ENCODE measurements around the gene AGAP2. TPM values are rescaled to one million over a fixed set of nuclear protein-coding genes. Genes with fewer than 3 reads are reported as not detected.

Gene AGAP2
- total and polyA plus RNA-seq, 2 donors, result 14.4 to 15.5 TPM

GRCh38 chr12:57765003-57765697 is 26.6 kb upstream of the AGAP2 start:
- peaks cover 0 to 14% of the 10 kb centered on the region in 2 donors for H3K9me3 ChIP-seq (ENCODE audit: control insufficient read depth in 2 of 2, insufficient read depth in 1 of 2, low read length in 1 of 2)
- H3K36me3 ChIP-seq (ENCODE audit: control insufficient read depth in 2 of 2, insufficient read depth in 2 of 2, low read length in 1 of 2), result peaks cover 0 to 4% of the 10 kb centered on the region in 2 donors
- peak overlapping the region; percentile 31 to 45 for H3K4me3 ChIP-seq (ENCODE audit: low read length in 2 of 2)
- H3K27ac ChIP-seq (ENCODE audit: low read depth in 1 of 2, low read length in 1 of 2), result no peak overlapping the region
- H3K27me3 ChIP-seq (ENCODE audit: control insufficient read depth in 2 of 2, insufficient read depth in 1 of 2, low read length in 1 of 2), result peaks cover 46 to 58% of the 10 kb centered on the region in 2 donors
- WGBS, result 2% methylated on average over 60 of the region's 60 CpGs
- peak in 1 of 9 donors; percentile 51 for DNase-seq (ENCODE audit: low read depth in 6 of 9, low spot score in 9 of 9)
- H3K4me1 ChIP-seq (ENCODE audit: control insufficient read depth in 2 of 2, insufficient read depth in 2 of 2, low read length in 2 of 2), result peaks cover 10 to 29% of the 10 kb centered on the region in 2 donors

- peaks cover 0 to 4% of the 10 kb centered on the region in 2 donors for H3K36me3 ChIP-seq (ENCODE audit: control insufficient read depth in 2 of 2, insufficient read depth in 2 of 2, low read length in 1 of 2)
- H3K9me3 ChIP-seq (ENCODE audit: control insufficient read depth in 2 of 2, insufficient read depth in 1 of 2, low read length in 1 of 2), result peaks cover 0 to 14% of the 10 kb centered on the region in 2 donors
- WGBS, result 19% methylated on average over 17 of the region's 17 CpGs
- H3K4me3 ChIP-seq (ENCODE audit: low read length in 2 of 2), result peak overlapping the region in 1 of 2 donors; percentile 45
- DNase-seq (ENCODE audit: low read depth in 6 of 9, low spot score in 9 of 9), result no peak
- peaks cover 46 to 58% of the 10 kb centered on the region in 2 donors for H3K27me3 ChIP-seq (ENCODE audit: control insufficient read depth in 2 of 2, insufficient read depth in 1 of 2, low read length in 1 of 2)
- no peak overlapping the region for H3K27ac ChIP-seq (ENCODE audit: low read depth in 1 of 2, low read length in 1 of 2)
- H3K4me1 ChIP-seq (ENCODE audit: control insufficient read depth in 2 of 2, insufficient read depth in 2 of 2, low read length in 2 of 2), result peaks cover 10 to 29% of the 10 kb centered on the region in 2 donors
These were observed 26.1 kb upstream of the AGAP2 start for GRCh38 chr12:57764662-57765002.

GRCh38 chr12:57763881-57764661 is 25.5 kb upstream of the AGAP2 start:
- Histone ChIP-seq H3K27ac (ENCODE audit: low read depth in 1 of 2, low read length in 1 of 2) (no peak overlapping the region), H3K9me3 (ENCODE audit: control insufficient read depth in 2 of 2, insufficient read depth in 1 of 2, low read length in 1 of 2) (peaks cover 0 to 14% of the 10 kb centered on the region in 2 donors), H3K4me1 (ENCODE audit: control insufficient read depth in 2 of 2, insufficient read depth in 2 of 2, low read length in 2 of 2) (peaks cover 10 to 29% of the 10 kb centered on the region in 2 donors), H3K27me3 (ENCODE audit: control insufficient read depth in 2 of 2, insufficient read depth in 1 of 2, low read length in 1 of 2) (peaks cover 46 to 58% of the 10 kb centered on the region in 2 donors), H3K36me3 (ENCODE audit: control insufficient read depth in 2 of 2, insufficient read depth in 2 of 2, low read length in 1 of 2) (peaks cover 2 to 7% of the 10 kb centered on the region in 2 donors), H3K4me3 (ENCODE audit: low read length in 2 of 2) (no peak overlapping the region)
- DNase-seq (ENCODE audit: low read depth in 6 of 9, low spot score in 9 of 9), result no peak
- WGBS, result 82% methylated on average over 6 of the region's 6 CpGs

- peaks cover 0 to 14% of the 10 kb centered on the region in 2 donors for H3K9me3 ChIP-seq (ENCODE audit: control insufficient read depth in 2 of 2, insufficient read depth in 1 of 2, low read length in 1 of 2)
These were observed 23.9 kb upstream of the AGAP2 start for GRCh38 chr12:57762463-57762862.

GRCh38 chr12:57761391-57761998 is 23.0 kb upstream of the AGAP2 start:
- Histone ChIP-seq H3K9me3 (ENCODE audit: control insufficient read depth in 2 of 2, insufficient read depth in 1 of 2, low read length in 1 of 2) (peaks cover 0 to 16% of the 10 kb centered on the region in 2 donors), H3K4me3 (ENCODE audit: low read length in 2 of 2) (no peak overlapping the region), H3K27ac (ENCODE audit: low read depth in 1 of 2, low read length in 1 of 2) (no peak overlapping the region), H3K4me1 (ENCODE audit: control insufficient read depth in 2 of 2, insufficient read depth in 2 of 2, low read length in 2 of 2) (peaks cover 14 to 28% of the 10 kb centered on the region in 2 donors), H3K36me3 (ENCODE audit: control insufficient read depth in 2 of 2, insufficient read depth in 2 of 2, low read length in 1 of 2) (peaks cover 16 to 18% of the 10 kb centered on the region in 2 donors), H3K27me3 (ENCODE audit: control insufficient read depth in 2 of 2, insufficient read depth in 1 of 2, low read length in 1 of 2) (peaks cover 27 to 44% of the 10 kb centered on the region in 2 donors)
- DNase-seq (ENCODE audit: low read depth in 6 of 9, low spot score in 9 of 9), result no peak
- 97% methylated on average over 4 of the region's 4 CpGs for WGBS

More at GRCh38 chr12:57762463-57762862, 23.9 kb upstream of the AGAP2 start:
- over 99% methylated on average over 2 of the region's 2 CpGs for WGBS
- Histone ChIP-seq H3K4me3 (ENCODE audit: low read length in 2 of 2) (no peak overlapping the region), H3K36me3 (ENCODE audit: control insufficient read depth in 2 of 2, insufficient read depth in 2 of 2, low read length in 1 of 2) (peaks cover 16 to 18% of the 10 kb centered on the region in 2 donors), H3K4me1 (ENCODE audit: control insufficient read depth in 2 of 2, insufficient read depth in 2 of 2, low read length in 2 of 2) (peaks cover 10 to 29% of the 10 kb centered on the region in 2 donors), H3K27ac (ENCODE audit: low read depth in 1 of 2, low read length in 1 of 2) (no peak overlapping the region), H3K27me3 (ENCODE audit: control insufficient read depth in 2 of 2, insufficient read depth in 1 of 2, low read length in 1 of 2) (peaks cover 37 to 49% of the 10 kb centered on the region in 2 donors)
- no peak for DNase-seq (ENCODE audit: low read depth in 6 of 9, low spot score in 9 of 9)

- peaks cover 12 to 27% of the 10 kb centered on the region in 2 donors for H3K4me1 ChIP-seq (ENCODE audit: control insufficient read depth in 2 of 2, insufficient read depth in 2 of 2, low read length in 2 of 2)
- no peak for DNase-seq (ENCODE audit: low read depth in 6 of 9, low spot score in 9 of 9)
These were observed 21.9 kb upstream of the AGAP2 start for GRCh38 chr12:57760347-57760982.

GRCh38 chr12:57759360-57759980 is 20.9 kb upstream of the AGAP2 start:
- DNase-seq (ENCODE audit: low read depth in 6 of 9, low spot score in 9 of 9), result peak in 1 of 9 donors; percentile 61
- Histone ChIP-seq H3K27ac (ENCODE audit: low read depth in 1 of 2, low read length in 1 of 2) (no peak overlapping the region), H3K4me1 (ENCODE audit: control insufficient read depth in 2 of 2, insufficient read depth in 2 of 2, low read length in 2 of 2) (peaks cover 10 to 20% of the 10 kb centered on the region in 2 donors)

More at GRCh38 chr12:57760347-57760982, 21.9 kb upstream of the AGAP2 start:
- no peak overlapping the region for H3K27ac ChIP-seq (ENCODE audit: low read depth in 1 of 2, low read length in 1 of 2)
- WGBS, result 97% methylated on average over 3 of the region's 3 CpGs
- H3K9me3 ChIP-seq (ENCODE audit: control insufficient read depth in 2 of 2, insufficient read depth in 1 of 2, low read length in 1 of 2), result peaks cover 0 to 10% of the 10 kb centered on the region in 2 donors
- peaks cover 16 to 18% of the 10 kb centered on the region in 2 donors for H3K36me3 ChIP-seq (ENCODE audit: control insufficient read depth in 2 of 2, insufficient read depth in 2 of 2, low read length in 1 of 2)
- no peak overlapping the region for H3K4me3 ChIP-seq (ENCODE audit: low read length in 2 of 2)
- H3K27me3 ChIP-seq (ENCODE audit: control insufficient read depth in 2 of 2, insufficient read depth in 1 of 2, low read length in 1 of 2), result peaks cover 19 to 43% of the 10 kb centered on the region in 2 donors

GRCh38 chr12:57758552-57759359 is 20.2 kb upstream of the AGAP2 start:
- WGBS, result 98% methylated on average over 25 of the region's 25 CpGs
- peaks cover 16 to 18% of the 10 kb centered on the region in 2 donors for H3K36me3 ChIP-seq (ENCODE audit: control insufficient read depth in 2 of 2, insufficient read depth in 2 of 2, low read length in 1 of 2)
- no peak overlapping the region for H3K27ac ChIP-seq (ENCODE audit: low read depth in 1 of 2, low read length in 1 of 2)
- DNase-seq (ENCODE audit: low read depth in 6 of 9, low spot score in 9 of 9), result no peak
- peaks cover 0 to 2% of the 10 kb centered on the region in 2 donors for H3K9me3 ChIP-seq (ENCODE audit: control insufficient read depth in 2 of 2, insufficient read depth in 1 of 2, low read length in 1 of 2)
- peaks cover 15 to 25% of the 10 kb centered on the region in 2 donors for H3K4me1 ChIP-seq (ENCODE audit: control insufficient read depth in 2 of 2, insufficient read depth in 2 of 2, low read length in 2 of 2)
- peaks cover 5 to 26% of the 10 kb centered on the region in 2 donors for H3K27me3 ChIP-seq (ENCODE audit: control insufficient read depth in 2 of 2, insufficient read depth in 1 of 2, low read length in 1 of 2)
- no peak overlapping the region for H3K4me3 ChIP-seq (ENCODE audit: low read length in 2 of 2)

More at GRCh38 chr12:57759360-57759980, 20.9 kb upstream of the AGAP2 start:
- H3K4me3 ChIP-seq (ENCODE audit: low read length in 2 of 2), result no peak overlapping the region
- H3K27me3 ChIP-seq (ENCODE audit: control insufficient read depth in 2 of 2, insufficient read depth in 1 of 2, low read length in 1 of 2), result peaks cover 12 to 33% of the 10 kb centered on the region in 2 donors
- H3K9me3 ChIP-seq (ENCODE audit: control insufficient read depth in 2 of 2, insufficient read depth in 1 of 2, low read length in 1 of 2), result peaks cover 0 to 2% of the 10 kb centered on the region in 2 donors
- 42% methylated on average over 3 of the region's 3 CpGs for WGBS
- peaks cover 16 to 18% of the 10 kb centered on the region in 2 donors for H3K36me3 ChIP-seq (ENCODE audit: control insufficient read depth in 2 of 2, insufficient read depth in 2 of 2, low read length in 1 of 2)

Data from thymus (tissue), 11 donors.